GM21526 (cell line): ENCODE results near the gene IGSF21.

ENCODE experiments used
- ATAC-seq: cut with Tn5 transposase; IDR thresholded peaks from one replicate; pipeline ENCODE4 v1.9.1; 2021; ENCODE audit warnings: moderate library complexity; ENCODE audit not compliant: unreplicated experiment, low FRiP score

Gene IGSF21

GRCh38 chr1:18201997-18202719 is 94.6 kb downstream of the IGSF21 start:
- no peak for ATAC-seq

- ATAC-seq, result no peak
These were observed 96.0 kb downstream of the IGSF21 start for GRCh38 chr1:18203645-18204044.

GRCh38 chr1:18204575-18204974 is 97.0 kb downstream of the IGSF21 start:
- no peak for ATAC-seq

- ATAC-seq, result no peak
These were observed 97.7 kb downstream of the IGSF21 start for GRCh38 chr1:18205319-18205718.

GRCh38 chr1:18211764-18212163 is 104.2 kb downstream of the IGSF21 start:
- ATAC-seq, result no peak

- ATAC-seq, result no peak
These were observed 109.9 kb downstream of the IGSF21 start for GRCh38 chr1:18217398-18218043.

- ATAC-seq, result no peak
These were observed 122.0 kb downstream of the IGSF21 start for GRCh38 chr1:18229625-18230024.

- no peak for ATAC-seq
These were observed 122.7 kb downstream of the IGSF21 start for GRCh38 chr1:18230321-18230720.

GRCh38 chr1:18230840-18231239 is 123.2 kb downstream of the IGSF21 start:
- ATAC-seq, result no peak

- ATAC-seq, result no peak
These were observed 124.5 kb downstream of the IGSF21 start for GRCh38 chr1:18232052-18232451.

GRCh38 chr1:18233176-18233864 is 125.7 kb downstream of the IGSF21 start:
- ATAC-seq, result no peak

GRCh38 chr1:18234790-18235242 is 127.2 kb downstream of the IGSF21 start:
- ATAC-seq, result no peak

- ATAC-seq, result no peak
These were observed 129.8 kb downstream of the IGSF21 start for GRCh38 chr1:18237371-18237770.

- ATAC-seq, result no peak
These were observed 130.6 kb downstream of the IGSF21 start for GRCh38 chr1:18238190-18238589.

- no peak for ATAC-seq
These were observed 132.1 kb downstream of the IGSF21 start for GRCh38 chr1:18239671-18240070.

GRCh38 chr1:18240906-18241305 is 133.3 kb downstream of the IGSF21 start:
- no peak for ATAC-seq

- no peak for ATAC-seq
These were observed 134.3 kb downstream of the IGSF21 start for GRCh38 chr1:18241891-18242290.

GRCh38 chr1:18243503-18244175 is 136.0 kb downstream of the IGSF21 start:
- ATAC-seq, result no peak

- no peak for ATAC-seq
These were observed 137.2 kb downstream of the IGSF21 start for GRCh38 chr1:18244762-18245161.

- ATAC-seq, result no peak
These were observed 138.0 kb downstream of the IGSF21 start for GRCh38 chr1:18245647-18246046.

- ATAC-seq, result no peak
These were observed 138.9 kb downstream of the IGSF21 start for GRCh38 chr1:18246543-18246942.
